SH-SY5Y (cell line): Measurements from ENCODE around the gene SIDT1.
A peak's percentile ranks its signal among the peaks of the same experiment; 100 is the strongest.

Source experiments
- GATA2 ChIP-seq: IDR thresholded peaks from 2 replicates; pipeline ENCODE4 v1.6.1; 2011; ENCODE audit warnings: mild to moderate bottlenecking, low read depth, low read length
- GATA3 ChIP-seq: IDR thresholded peaks from 2 replicates; pipeline ENCODE4 v1.6.1; 2011; ENCODE audit warnings: low read depth, mild to moderate bottlenecking, low read length, moderate library complexity

Gene SIDT1

DNA sequence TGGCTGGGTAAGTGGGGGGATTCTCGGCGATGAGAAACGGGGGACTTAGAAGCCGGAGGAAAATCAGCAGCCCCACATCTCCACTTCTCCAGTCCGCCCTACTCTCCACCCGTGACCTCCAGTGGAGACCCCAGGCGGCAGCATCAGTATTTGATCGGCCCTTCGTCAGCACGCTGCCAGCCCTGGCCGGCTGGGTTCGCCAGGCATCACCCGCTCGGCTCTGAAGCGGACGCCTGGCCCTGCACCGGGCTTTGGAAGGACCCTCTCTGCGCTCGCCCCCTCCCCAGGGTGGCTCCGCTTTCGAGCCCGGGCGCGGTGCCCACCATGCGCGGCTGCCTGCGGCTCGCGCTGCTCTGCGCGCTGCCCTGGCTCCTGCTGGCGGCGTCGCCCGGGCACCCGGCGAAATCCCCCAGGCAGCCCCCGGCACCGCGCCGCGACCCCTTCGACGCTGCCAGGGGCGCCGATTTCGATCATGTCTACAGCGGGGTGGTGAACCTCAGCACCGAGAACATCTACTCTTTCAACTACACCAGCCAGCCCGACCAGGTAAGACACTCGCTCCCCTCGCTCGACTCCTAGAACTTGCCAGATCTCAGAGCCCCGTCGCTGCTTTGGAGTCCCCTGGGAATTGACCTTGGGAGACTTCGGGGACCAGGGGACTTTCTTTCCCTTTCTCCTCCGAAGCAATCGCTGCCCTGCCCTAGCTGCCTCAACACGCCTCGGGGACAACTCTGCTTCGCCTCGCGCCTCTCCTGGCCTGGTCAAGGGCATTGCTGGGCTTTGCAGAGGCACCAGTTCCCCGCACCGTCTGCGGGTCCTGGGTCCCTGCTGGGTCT, 561 bp downstream of the SIDT1 start:
- no peak for TF ChIP-seq GATA3
- TF ChIP-seq GATA2: no peak

- TF ChIP-seq GATA3 (no peak), GATA2 (no peak)
These were observed 1.2 kb downstream of the SIDT1 start for GRCh38 chr3:113533534-113533892.

GRCh38 chr3:113534365-113534764, 2.0 kb downstream of the SIDT1 start:
- TF ChIP-seq GATA3: no peak
- TF ChIP-seq GATA2: no peak

DNA sequence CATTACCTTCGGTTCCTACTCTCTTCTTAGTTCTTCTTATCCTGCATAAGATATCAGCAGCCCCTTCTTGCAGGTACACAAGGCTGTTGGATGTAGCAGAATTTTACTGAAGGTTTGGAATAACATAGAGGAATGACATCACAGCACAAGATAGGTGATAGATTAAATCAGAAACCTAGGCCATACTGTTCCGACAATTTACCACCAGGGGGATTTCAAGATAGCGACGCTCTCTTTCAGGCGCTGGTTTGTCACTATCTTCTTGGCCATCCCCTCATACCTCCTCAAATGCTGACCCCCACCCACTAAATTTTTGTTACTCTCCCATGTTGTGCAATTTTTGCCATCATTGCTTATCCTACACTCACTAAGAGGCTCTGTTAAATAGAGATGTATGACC, 3.5 kb downstream of the SIDT1 start:
- TF ChIP-seq GATA3 (no peak), GATA2 (0 out of 2 replicates have a peak, but pooled peaks have one; percentile 6)

GRCh38 chr3:113536627-113537101, 4.3 kb downstream of the SIDT1 start:
- TF ChIP-seq GATA3: no peak
- no peak for TF ChIP-seq GATA2

GRCh38 chr3:113537155-113537554, 4.8 kb downstream of the SIDT1 start:
- no peak for TF ChIP-seq GATA2
- no peak for TF ChIP-seq GATA3

- TF ChIP-seq GATA2 (no peak), GATA3 (no peak)
These were observed 9.2 kb downstream of the SIDT1 start for GRCh38 chr3:113541519-113541918.

GRCh38 chr3:113545594-113545993, 13.2 kb downstream of the SIDT1 start:
- TF ChIP-seq GATA2 (no peak), GATA3 (no peak)

DNA sequence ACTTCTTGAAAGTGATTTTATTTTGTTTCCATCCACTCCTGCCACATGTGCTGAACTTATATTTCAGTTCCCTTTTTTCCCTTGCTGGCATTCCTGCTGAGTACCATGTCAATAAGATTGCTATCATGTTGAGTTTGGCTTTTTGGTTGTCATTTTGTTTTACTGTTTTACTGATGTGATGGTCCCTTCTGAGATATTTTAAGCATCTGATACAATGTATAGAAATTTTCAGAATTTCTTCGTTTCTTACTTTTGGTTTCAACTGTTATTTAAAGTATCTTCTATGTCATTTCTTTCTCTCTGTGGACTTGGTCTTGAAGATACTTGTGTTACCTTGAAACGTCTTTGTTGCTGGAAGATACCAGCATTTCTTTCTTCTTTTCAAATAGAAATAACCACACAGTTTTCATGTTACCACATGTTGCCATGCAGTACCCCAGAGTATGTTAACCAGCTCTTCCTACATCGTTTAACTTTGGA, 14.1 kb downstream of the SIDT1 start:
- TF ChIP-seq GATA2: no peak
- TF ChIP-seq GATA3: no peak

DNA sequence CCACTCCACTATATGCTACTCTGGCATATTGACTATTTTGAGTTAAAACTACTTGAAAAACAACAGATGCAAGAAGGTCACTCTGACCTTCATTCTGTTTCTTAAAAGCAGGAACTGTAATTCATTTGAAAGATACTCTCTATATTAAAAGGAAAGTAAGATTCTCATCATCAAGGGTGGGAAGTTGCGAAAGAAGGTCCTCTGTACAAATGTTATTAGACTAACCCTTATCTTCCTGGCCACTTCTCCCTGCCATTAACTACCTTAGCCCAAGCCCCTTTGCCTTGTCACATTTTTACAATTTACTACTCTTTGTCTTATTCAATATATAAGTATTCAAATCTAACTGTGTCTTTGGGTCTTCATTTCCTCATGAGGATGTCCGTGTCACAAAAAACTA, 16.1 kb downstream of the SIDT1 start:
- TF ChIP-seq GATA2 (no peak), GATA3 (no peak)

DNA sequence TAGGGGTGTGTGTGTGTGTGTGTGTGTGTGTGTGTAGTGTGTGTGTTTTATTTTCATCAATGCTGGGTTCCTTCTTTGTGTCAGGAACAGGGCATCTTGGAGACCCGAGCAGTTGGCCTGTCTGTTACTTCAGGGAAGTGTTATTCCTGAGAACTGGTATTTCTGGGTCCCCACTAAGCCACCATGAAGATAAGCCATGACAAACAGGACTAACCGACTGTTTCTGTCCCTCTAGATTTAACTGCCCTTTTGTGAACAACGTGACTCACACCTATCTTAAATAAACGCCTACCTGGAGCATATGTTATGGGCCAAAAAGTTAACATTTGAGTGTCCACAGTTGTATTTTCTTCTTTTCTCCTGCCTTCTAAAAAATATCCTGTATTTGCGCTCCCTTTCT, 19.5 kb downstream of the SIDT1 start:
- no peak for TF ChIP-seq GATA3
- TF ChIP-seq GATA2: no peak

DNA sequence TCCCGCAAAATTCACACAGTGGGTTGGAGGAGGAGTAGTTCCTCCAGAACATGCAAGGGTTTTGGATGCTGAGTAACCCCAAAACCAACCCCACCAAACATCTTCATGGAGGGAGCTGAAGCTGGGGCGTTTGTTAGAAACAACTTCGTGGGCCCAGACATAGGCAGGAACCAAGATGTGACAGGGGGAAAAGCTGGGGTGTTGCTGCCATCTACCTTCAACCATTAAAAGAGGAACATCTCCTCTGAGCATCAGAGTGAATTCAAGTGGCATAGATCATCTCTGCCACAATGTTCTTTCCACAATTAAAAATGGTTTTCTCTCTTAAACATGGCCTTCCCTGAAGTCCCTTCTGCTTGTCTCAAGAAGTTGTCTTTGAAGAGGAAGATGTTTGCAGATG, 20.5 kb downstream of the SIDT1 start:
- TF ChIP-seq GATA3 (no peak), GATA2 (no peak)

DNA sequence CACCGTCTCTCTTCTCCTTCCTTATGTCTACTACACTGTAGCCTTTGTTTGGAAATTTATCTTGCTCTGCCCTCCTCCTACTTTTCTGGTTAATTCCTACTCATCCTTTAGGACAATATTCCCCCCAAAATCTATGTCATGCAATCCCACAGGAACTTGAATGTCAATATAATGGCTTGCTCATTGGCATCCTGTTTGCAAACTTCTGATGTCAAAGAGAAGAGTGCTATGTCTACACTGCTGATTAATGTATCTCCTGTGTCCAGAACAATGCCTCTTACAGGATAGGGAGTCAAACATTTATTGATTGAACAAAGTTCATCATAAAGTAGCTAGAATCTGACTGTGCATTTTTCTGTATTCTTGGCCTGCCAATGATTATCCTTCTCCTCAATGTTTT, 22.8 kb downstream of the SIDT1 start:
- TF ChIP-seq GATA2 (no peak), GATA3 (no peak)

- no peak for TF ChIP-seq GATA3
- no peak for TF ChIP-seq GATA2
These were observed 24.1 kb downstream of the SIDT1 start for GRCh38 chr3:113556316-113556945.

DNA sequence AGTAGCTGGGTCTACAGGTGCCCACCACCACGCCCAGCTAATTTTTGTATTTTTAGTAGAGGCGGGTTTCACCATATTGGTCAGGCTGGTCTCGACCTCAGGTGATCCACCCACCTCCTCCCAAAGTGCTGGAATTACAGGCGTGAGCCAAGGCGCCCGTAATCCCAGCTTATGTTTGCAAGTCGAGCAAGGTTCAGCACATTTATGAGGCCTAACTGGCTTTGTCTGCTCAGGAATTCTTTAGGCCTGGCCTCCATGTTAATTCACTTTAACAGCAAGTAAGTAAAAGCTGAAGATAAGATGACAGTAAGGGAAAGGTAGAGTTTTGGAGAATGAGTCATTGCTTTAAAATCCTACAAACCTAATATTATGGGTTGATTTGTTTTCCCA, 24.6 kb downstream of the SIDT1 start:
- TF ChIP-seq GATA2: no peak
- TF ChIP-seq GATA3: no peak
